Effector memory CD4-positive, alpha-beta T cell (primary cell): ENCODE measurements around the gene PIEZO2.

Source experiments
- DNase-seq, 3 donors: peaks; one replicate each; pipeline ENCODE4 v3.0.0-alpha.2; 2020
- H3K27ac ChIP-seq: 2 replicates; pipeline ENCODE4 v1.7.0; 2013; ENCODE audit warnings: mild to moderate bottlenecking, low read length, moderate library complexity; ENCODE audit not compliant: insufficient read depth, poor library complexity, severe bottlenecking
- H3K27me3 ChIP-seq: replicated peaks from 2 replicates; pipeline ENCODE4 v1.7.0; 2013; ENCODE audit warnings: mild to moderate bottlenecking, low read length; ENCODE audit not compliant: insufficient read depth, control insufficient read depth, poor library complexity, severe bottlenecking
- H3K36me3 ChIP-seq: 2 replicates; pipeline ENCODE4 v1.7.0; 2013; ENCODE audit warnings: mild to moderate bottlenecking, low read length, moderate library complexity; ENCODE audit not compliant: control insufficient read depth, insufficient read depth
- H3K4me1 ChIP-seq: 2 replicates; pipeline ENCODE4 v1.7.0; 2013; ENCODE audit warnings: low read length, mild to moderate bottlenecking; ENCODE audit not compliant: control insufficient read depth, insufficient read depth, poor library complexity, severe bottlenecking
- H3K4me3 ChIP-seq: 2 replicates; pipeline ENCODE4 v1.7.0; 2013; ENCODE audit warnings: low read length, low read depth, mild to moderate bottlenecking; ENCODE audit not compliant: insufficient read depth, poor library complexity, severe bottlenecking
- H3K9me3 ChIP-seq: 2 replicates; pipeline ENCODE4 v1.7.0; 2013; ENCODE audit warnings: mild to moderate bottlenecking, low read length, moderate library complexity; ENCODE audit not compliant: control insufficient read depth

Gene PIEZO2

GRCh38 chr18:11040359-11040758 lies 109.0 kb downstream of the PIEZO2 start:
- DNase-seq: no peak
- H3K36me3 ChIP-seq: no peaks in the 10 kb centered on the region
- H3K27ac ChIP-seq: no peak overlapping the region

GRCh38 chr18:11037533-11038240 lies 111.7 kb downstream of the PIEZO2 start:
- Histone ChIP-seq H3K27me3 (no peaks in the 10 kb centered on the region), H3K36me3 (no peaks in the 10 kb centered on the region), H3K4me3 (no peak overlapping the region), H3K27ac (no peak overlapping the region), H3K9me3 (no peaks in the 10 kb centered on the region), H3K4me1 (no peaks in the 10 kb centered on the region)
- DNase-seq: no peak

More at GRCh38 chr18:11040359-11040758, 109.0 kb downstream of the PIEZO2 start:
- Histone ChIP-seq H3K27me3 (no peaks in the 10 kb centered on the region), H3K4me3 (no peak overlapping the region), H3K4me1 (no peaks in the 10 kb centered on the region), H3K9me3 (no peaks in the 10 kb centered on the region)

- no peak overlapping the region for H3K27ac ChIP-seq
- H3K4me1 ChIP-seq: no peaks in the 10 kb centered on the region
- H3K9me3 ChIP-seq: no peaks in the 10 kb centered on the region
- no peak overlapping the region for H3K4me3 ChIP-seq
- no peaks in the 10 kb centered on the region for H3K36me3 ChIP-seq
- no peak for DNase-seq
- H3K27me3 ChIP-seq: no peaks in the 10 kb centered on the region
These were observed 113.4 kb downstream of the PIEZO2 start for GRCh38 chr18:11035814-11036495.

- Histone ChIP-seq H3K4me3 (no peak overlapping the region), H3K9me3 (no peaks in the 10 kb centered on the region), H3K27ac (no peak overlapping the region), H3K27me3 (no peaks in the 10 kb centered on the region), H3K36me3 (no peaks in the 10 kb centered on the region), H3K4me1 (no peaks in the 10 kb centered on the region)
- DNase-seq: no peak
These were observed 114.0 kb downstream of the PIEZO2 start for GRCh38 chr18:11035376-11035775.

- no peaks in the 10 kb centered on the region for H3K9me3 ChIP-seq
- H3K27me3 ChIP-seq: no peaks in the 10 kb centered on the region
- H3K36me3 ChIP-seq: no peaks in the 10 kb centered on the region
- DNase-seq: no peak
- H3K27ac ChIP-seq: no peak overlapping the region
- no peaks in the 10 kb centered on the region for H3K4me1 ChIP-seq
- H3K4me3 ChIP-seq: no peak overlapping the region
These were observed 114.5 kb downstream of the PIEZO2 start for GRCh38 chr18:11034884-11035283.

GRCh38 chr18:11033503-11033902 lies 115.9 kb downstream of the PIEZO2 start:
- Histone ChIP-seq H3K9me3 (no peaks in the 10 kb centered on the region), H3K27ac (no peak overlapping the region), H3K4me1 (no peaks in the 10 kb centered on the region), H3K36me3 (no peaks in the 10 kb centered on the region), H3K27me3 (no peaks in the 10 kb centered on the region), H3K4me3 (no peak overlapping the region)
- DNase-seq: no peak

- no peaks in the 10 kb centered on the region for H3K4me1 ChIP-seq
- no peak for DNase-seq
- H3K9me3 ChIP-seq: no peaks in the 10 kb centered on the region
- H3K27me3 ChIP-seq: no peaks in the 10 kb centered on the region
- H3K27ac ChIP-seq: no peak overlapping the region
- H3K36me3 ChIP-seq: no peaks in the 10 kb centered on the region
- no peak overlapping the region for H3K4me3 ChIP-seq
These were observed 117.4 kb downstream of the PIEZO2 start for GRCh38 chr18:11031966-11032365.

GRCh38 chr18:11029021-11029420 lies 120.3 kb downstream of the PIEZO2 start:
- no peak for DNase-seq
- Histone ChIP-seq H3K27ac (no peak overlapping the region), H3K4me1 (no peaks in the 10 kb centered on the region), H3K27me3 (no peaks in the 10 kb centered on the region), H3K36me3 (no peaks in the 10 kb centered on the region), H3K4me3 (no peak overlapping the region), H3K9me3 (no peaks in the 10 kb centered on the region)

- Histone ChIP-seq H3K36me3 (no peaks in the 10 kb centered on the region), H3K4me1 (no peaks in the 10 kb centered on the region), H3K9me3 (no peaks in the 10 kb centered on the region), H3K27me3 (no peaks in the 10 kb centered on the region), H3K27ac (no peak overlapping the region), H3K4me3 (no peak overlapping the region)
- no peak for DNase-seq
These were observed 121.5 kb downstream of the PIEZO2 start for GRCh38 chr18:11027862-11028261.

- Histone ChIP-seq H3K4me1 (no peaks in the 10 kb centered on the region), H3K9me3 (no peaks in the 10 kb centered on the region), H3K27ac (no peak overlapping the region)
These were observed 123.7 kb downstream of the PIEZO2 start for GRCh38 chr18:11025671-11026070.

More at GRCh38 chr18:11025671-11026070, 123.7 kb downstream of the PIEZO2 start:
- Histone ChIP-seq H3K36me3 (no peaks in the 10 kb centered on the region), H3K4me3 (no peak overlapping the region), H3K27me3 (no peaks in the 10 kb centered on the region)
- DNase-seq: no peak
